NCI-H345 (cell line): Measurements from ENCODE around the gene TSR2.
"Not testable (repeated sequence)": the region's sequence is repeated elsewhere in the genome, so short reads cannot be mapped to it uniquely, and the experiment has no call there.

Source experiments
- DNase-seq: peaks from one replicate; lab custom pipeline; 2025; lab: John Stamatoyannopoulos, UW

TSR2 gene

GRCh38 chrX:54473993-54474859 is 34.0 kb downstream of the TSR2 start:
- no peak for DNase-seq

- no peak for DNase-seq
These were observed 39.2 kb downstream of the TSR2 start for GRCh38 chrX:54479136-54480111.

GRCh38 chrX:54482839-54483593 is 42.8 kb downstream of the TSR2 start:
- no peak for DNase-seq

GRCh38 chrX:54483946-54484345 is 43.7 kb downstream of the TSR2 start:
- DNase-seq, result no peak

GRCh38 chrX:54484666-54485065 is 44.5 kb downstream of the TSR2 start:
- no peak for DNase-seq

GRCh38 chrX:54489819-54490218 is 49.6 kb downstream of the TSR2 start:
- not testable (repeated sequence) for DNase-seq

- DNase-seq, result no peak
These were observed 52.1 kb downstream of the TSR2 start for GRCh38 chrX:54492340-54492739.

GRCh38 chrX:54494166-54494988 is 54.2 kb downstream of the TSR2 start:
- no peak for DNase-seq
